ENCODE data around the gene FPR2.

DNA sequence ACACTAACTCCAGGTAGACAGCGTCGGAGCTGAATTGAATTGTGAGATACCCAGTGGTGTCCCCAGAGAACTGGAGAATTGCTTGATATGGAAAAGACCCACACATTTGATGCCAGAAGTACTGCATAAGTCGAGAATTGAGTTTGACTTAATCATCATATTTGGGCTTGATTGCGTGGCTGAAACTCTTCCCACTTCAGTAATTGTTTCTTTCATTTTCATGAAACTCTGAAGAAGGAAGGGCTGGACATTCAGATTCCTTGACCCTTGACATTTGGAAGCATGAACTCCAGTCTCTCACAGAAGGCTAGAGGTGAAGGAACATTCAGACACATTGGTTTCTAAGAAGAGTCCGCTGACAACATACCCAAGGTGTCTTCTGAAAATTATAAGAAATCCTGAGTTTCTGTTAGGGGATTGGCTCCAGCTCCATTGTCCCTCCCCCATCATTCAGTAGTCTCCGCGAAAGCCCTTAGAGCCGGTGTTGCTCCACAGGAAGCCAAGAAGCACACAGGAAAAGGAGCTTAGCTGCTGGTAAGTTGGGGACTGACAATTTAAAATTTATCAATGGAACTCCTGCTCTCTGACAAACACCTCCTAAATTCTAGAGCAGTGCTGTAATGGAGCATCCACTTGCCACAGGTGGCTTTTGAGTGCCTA, at the start of gene FPR2:
- TF ChIP-seq, protein P1, sequence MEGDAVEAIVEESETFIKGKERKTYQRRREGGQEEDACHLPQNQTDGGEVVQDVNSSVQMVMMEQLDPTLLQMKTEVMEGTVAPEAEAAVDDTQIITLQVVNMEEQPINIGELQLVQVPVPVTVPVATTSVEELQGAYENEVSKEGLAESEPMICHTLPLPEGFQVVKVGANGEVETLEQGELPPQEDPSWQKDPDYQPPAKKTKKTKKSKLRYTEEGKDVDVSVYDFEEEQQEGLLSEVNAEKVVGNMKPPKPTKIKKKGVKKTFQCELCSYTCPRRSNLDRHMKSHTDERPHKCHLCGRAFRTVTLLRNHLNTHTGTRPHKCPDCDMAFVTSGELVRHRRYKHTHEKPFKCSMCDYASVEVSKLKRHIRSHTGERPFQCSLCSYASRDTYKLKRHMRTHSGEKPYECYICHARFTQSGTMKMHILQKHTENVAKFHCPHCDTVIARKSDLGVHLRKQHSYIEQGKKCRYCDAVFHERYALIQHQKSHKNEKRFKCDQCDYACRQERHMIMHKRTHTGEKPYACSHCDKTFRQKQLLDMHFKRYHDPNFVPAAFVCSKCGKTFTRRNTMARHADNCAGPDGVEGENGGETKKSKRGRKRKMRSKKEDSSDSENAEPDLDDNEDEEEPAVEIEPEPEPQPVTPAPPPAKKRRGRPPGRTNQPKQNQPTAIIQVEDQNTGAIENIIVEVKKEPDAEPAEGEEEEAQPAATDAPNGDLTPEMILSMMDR (IDR thresholded peaks at IDR 0.05): no peak
- TF ChIP-seq POLR2A (IDR thresholded peaks at IDR 0.05): no peak
